Measurements from ENCODE around the gene UPF3A. TPM values are rescaled to one million over a fixed set of nuclear protein-coding genes. Genes with fewer than 3 reads are reported as not detected.

UPF3A gene
- total and polyA plus RNA-seq, 2 experiments from 2014 or later = 45.0 to 174 TPM

- no peak for TF ChIP-seq STAT1 (IDR thresholded peaks at IDR 0.05; ENCODE audit: unreplicated experiment)
- no peak for TF ChIP-seq ZNF114 (CRISPR knock-in tag; IDR thresholded peaks at IDR 0.05)
- TF ChIP-seq, protein P1, sequence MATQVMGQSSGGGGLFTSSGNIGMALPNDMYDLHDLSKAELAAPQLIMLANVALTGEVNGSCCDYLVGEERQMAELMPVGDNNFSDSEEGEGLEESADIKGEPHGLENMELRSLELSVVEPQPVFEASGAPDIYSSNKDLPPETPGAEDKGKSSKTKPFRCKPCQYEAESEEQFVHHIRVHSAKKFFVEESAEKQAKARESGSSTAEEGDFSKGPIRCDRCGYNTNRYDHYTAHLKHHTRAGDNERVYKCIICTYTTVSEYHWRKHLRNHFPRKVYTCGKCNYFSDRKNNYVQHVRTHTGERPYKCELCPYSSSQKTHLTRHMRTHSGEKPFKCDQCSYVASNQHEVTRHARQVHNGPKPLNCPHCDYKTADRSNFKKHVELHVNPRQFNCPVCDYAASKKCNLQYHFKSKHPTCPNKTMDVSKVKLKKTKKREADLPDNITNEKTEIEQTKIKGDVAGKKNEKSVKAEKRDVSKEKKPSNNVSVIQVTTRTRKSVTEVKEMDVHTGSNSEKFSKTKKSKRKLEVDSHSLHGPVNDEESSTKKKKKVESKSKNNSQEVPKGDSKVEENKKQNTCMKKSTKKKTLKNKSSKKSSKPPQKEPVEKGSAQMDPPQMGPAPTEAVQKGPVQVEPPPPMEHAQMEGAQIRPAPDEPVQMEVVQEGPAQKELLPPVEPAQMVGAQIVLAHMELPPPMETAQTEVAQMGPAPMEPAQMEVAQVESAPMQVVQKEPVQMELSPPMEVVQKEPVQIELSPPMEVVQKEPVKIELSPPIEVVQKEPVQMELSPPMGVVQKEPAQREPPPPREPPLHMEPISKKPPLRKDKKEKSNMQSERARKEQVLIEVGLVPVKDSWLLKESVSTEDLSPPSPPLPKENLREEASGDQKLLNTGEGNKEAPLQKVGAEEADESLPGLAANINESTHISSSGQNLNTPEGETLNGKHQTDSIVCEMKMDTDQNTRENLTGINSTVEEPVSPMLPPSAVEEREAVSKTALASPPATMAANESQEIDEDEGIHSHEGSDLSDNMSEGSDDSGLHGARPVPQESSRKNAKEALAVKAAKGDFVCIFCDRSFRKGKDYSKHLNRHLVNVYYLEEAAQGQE (IDR thresholded peaks at IDR 0.05; ENCODE audit: unreplicated experiment) = no peak
- no peak for TF ChIP-seq NANOG (IDR thresholded peaks at IDR 0.05; ENCODE audit: borderline replicate concordance)
- TF ChIP-seq ETS1 (IDR thresholded peaks at IDR 0.05) = no peak
These were observed 57.6 kb downstream of the UPF3A start (continued) for GRCh38 chr13:114338959-114339358.

DNA sequence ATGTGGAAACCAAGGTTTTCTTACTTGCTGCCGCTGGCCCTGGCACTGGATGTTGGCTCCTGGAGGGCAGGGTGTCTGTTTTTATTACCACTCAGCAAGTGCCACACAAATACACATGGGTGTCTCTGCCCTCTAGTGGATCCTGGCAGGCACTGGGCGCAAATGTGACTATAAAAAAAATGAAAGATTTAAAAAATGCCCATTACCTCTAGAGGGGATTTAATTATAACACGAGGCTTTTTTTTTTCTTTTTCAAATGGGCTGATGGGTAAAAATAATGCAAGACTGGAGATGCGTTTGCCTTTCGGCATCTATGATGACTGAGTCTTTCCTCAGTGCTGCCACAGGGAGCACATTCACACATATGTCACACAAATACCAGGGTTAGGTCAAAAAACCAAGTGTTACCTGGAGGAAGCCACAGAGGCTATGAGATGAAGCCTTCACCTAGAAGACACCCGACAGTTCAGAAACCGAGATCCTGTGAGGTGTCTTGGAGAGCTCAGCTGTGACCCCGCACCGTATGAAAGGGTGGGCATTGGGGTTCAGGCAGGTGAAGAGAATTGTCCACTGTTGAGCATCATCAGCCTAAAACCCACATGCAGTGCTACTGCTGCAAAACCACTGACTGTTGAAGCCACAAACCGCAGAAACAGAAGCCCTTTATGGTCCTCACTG is 58.6 kb downstream of the UPF3A start:
- TF ChIP-seq ZNF114 (CRISPR knock-in tag; IDR thresholded peaks at IDR 0.05) (no peak), ETS1 (IDR thresholded peaks at IDR 0.05) (no peak), EZH2 (IDR thresholded peaks at IDR 0.05; ENCODE audit: low read depth, unreplicated experiment) (no peak), CREB1 (CRISPR knock-in tag; IDR thresholded peaks at IDR 0.05; ENCODE audit: low read depth) (no peak), EZH2phosphoT487 (IDR thresholded peaks at IDR 0.05; ENCODE audit: unreplicated experiment) (no peak), JUNB (IDR thresholded peaks at IDR 0.05; ENCODE audit: unreplicated experiment) (no peak), CTCF (conservative IDR thresholded peaks at IDR 0.05; ENCODE audit: low read depth in 2 of 2) (peak; percentile 66 to 70)
- Histone ChIP-seq H3K36me3 (ENCODE audit: insufficient read depth) (no peaks in the 10 kb centered on the region), H3K9me2 (ENCODE audit: insufficient read depth) (peaks cover 4% of the 10 kb centered on the region; the same call in 1 of the 2 replicates), H3K4me1 (ENCODE audit: insufficient read depth) (peaks cover 9% of the 10 kb centered on the region), H3K4me2 (no peak overlapping the region), H4K20me1 (replicated peaks; ENCODE audit: insufficient read depth) (no peaks in the 10 kb centered on the region), H3K27me3 (ENCODE audit: insufficient read depth) (no peaks in the 10 kb centered on the region), H3K27ac (ENCODE audit: low read depth) (no peak overlapping the region), H3F3A (replicated peaks; ENCODE audit: low read depth) (no peaks in the 10 kb centered on the region), H3K79me2 (replicated peaks; ENCODE audit: insufficient read depth) (no peaks in the 10 kb centered on the region), H2AFZ (no peak overlapping the region), H3K4me3 (no peak overlapping the region)
- H3K4me1 Mint-ChIP-seq = peaks cover 12% of the 10 kb centered on the region; the same call in 2 of the 3 replicates
- ATAC-seq (peak; percentile 33; the same call in 2 of the 3 replicates), DNase-seq (ENCODE audit: low spot score) (peak; percentile 47)
- H3K27ac Mint-ChIP-seq = no peak overlapping the region
- no peaks in the 10 kb centered on the region for H3K36me3 Mint-ChIP-seq (ENCODE audit: low read depth)
- H3K27me3 Mint-ChIP-seq (ENCODE audit: insufficient read depth, low read depth, poor library complexity) = peaks cover 4% of the 10 kb centered on the region
- H3K9me3 Mint-ChIP-seq = peaks cover 17% of the 10 kb centered on the region
- H3K4me3 Mint-ChIP-seq = no peak overlapping the region
